ENCODE data around the gene STIM2.

STIM2 gene

GRCh38 chr4:26931451-26931850, 70.8 kb downstream of the STIM2 start:
- H3K4me1 Mint-ChIP-seq (ENCODE audit: low read depth): peaks cover 46% of the 10 kb centered on the region
- no peak overlapping the region for H3K27ac Mint-ChIP-seq
- peaks cover 15% of the 10 kb centered on the region for H3K36me3 Mint-ChIP-seq (ENCODE audit: low read depth)
- no peak for DNase-seq
- no peaks in the 10 kb centered on the region for H3K9me3 Mint-ChIP-seq
- H3K4me3 Mint-ChIP-seq: no peak overlapping the region
- no peaks in the 10 kb centered on the region for H3K27me3 Mint-ChIP-seq

GRCh38 chr4:26931966-26932365, 71.3 kb downstream of the STIM2 start:
- Mint-ChIP-seq H3K9me3 (no peaks in the 10 kb centered on the region), H3K27me3 (no peaks in the 10 kb centered on the region), H3K4me3 (no peak overlapping the region), H3K27ac (no peak overlapping the region), H3K4me1 (ENCODE audit: low read depth) (peaks cover 50% of the 10 kb centered on the region), H3K36me3 (ENCODE audit: low read depth) (peaks cover 15% of the 10 kb centered on the region)
- no peak for DNase-seq

- H3K4me1 Mint-ChIP-seq (ENCODE audit: low read depth): peaks cover 60% of the 10 kb centered on the region
Measured at GRCh38 chr4:26935397-26935796, 74.8 kb downstream of the STIM2 start.

GRCh38 chr4:26936284-26937065, 75.8 kb downstream of the STIM2 start:
- Mint-ChIP-seq H3K4me3 (no peak overlapping the region), H3K27me3 (no peaks in the 10 kb centered on the region), H3K9me3 (no peaks in the 10 kb centered on the region), H3K36me3 (ENCODE audit: low read depth) (peaks cover 14% of the 10 kb centered on the region), H3K27ac (peak overlapping the region; percentile 11), H3K4me1 (ENCODE audit: low read depth) (peaks cover 65% of the 10 kb centered on the region)
- DNase-seq: no peak

More at GRCh38 chr4:26935397-26935796, 74.8 kb downstream of the STIM2 start:
- H3K27me3 Mint-ChIP-seq: no peaks in the 10 kb centered on the region
- peaks cover 12% of the 10 kb centered on the region for H3K36me3 Mint-ChIP-seq (ENCODE audit: low read depth)
- DNase-seq: no peak
- peak overlapping the region; percentile 57 for H3K27ac Mint-ChIP-seq
- H3K9me3 Mint-ChIP-seq: no peaks in the 10 kb centered on the region
- no peak overlapping the region for H3K4me3 Mint-ChIP-seq

- H3K27ac Mint-ChIP-seq: no peak overlapping the region
- peaks cover 13% of the 10 kb centered on the region for H3K36me3 Mint-ChIP-seq (ENCODE audit: low read depth)
Measured at GRCh38 chr4:26937139-26937538, 76.5 kb downstream of the STIM2 start.

GRCh38 chr4:26937567-26937966, 76.9 kb downstream of the STIM2 start:
- H3K9me3 Mint-ChIP-seq: no peaks in the 10 kb centered on the region
- DNase-seq: no peak
- no peak overlapping the region for H3K4me3 Mint-ChIP-seq
- peaks cover 67% of the 10 kb centered on the region for H3K4me1 Mint-ChIP-seq (ENCODE audit: low read depth)
- no peaks in the 10 kb centered on the region for H3K27me3 Mint-ChIP-seq
- no peak overlapping the region for H3K27ac Mint-ChIP-seq
- H3K36me3 Mint-ChIP-seq (ENCODE audit: low read depth): peaks cover 11% of the 10 kb centered on the region

More at GRCh38 chr4:26937139-26937538, 76.5 kb downstream of the STIM2 start:
- H3K27me3 Mint-ChIP-seq: no peaks in the 10 kb centered on the region
- H3K4me3 Mint-ChIP-seq: no peak overlapping the region
- H3K4me1 Mint-ChIP-seq (ENCODE audit: low read depth): peaks cover 66% of the 10 kb centered on the region
- no peak for DNase-seq
- H3K9me3 Mint-ChIP-seq: no peaks in the 10 kb centered on the region

GRCh38 chr4:26938516-26938915, 77.9 kb downstream of the STIM2 start:
- H3K27ac Mint-ChIP-seq: no peak overlapping the region
- H3K36me3 Mint-ChIP-seq (ENCODE audit: low read depth): peaks cover 3% of the 10 kb centered on the region
- no peaks in the 10 kb centered on the region for H3K9me3 Mint-ChIP-seq
- no peak overlapping the region for H3K4me3 Mint-ChIP-seq
- no peak for DNase-seq
- no peaks in the 10 kb centered on the region for H3K27me3 Mint-ChIP-seq
- peaks cover 66% of the 10 kb centered on the region for H3K4me1 Mint-ChIP-seq (ENCODE audit: low read depth)

- H3K9me3 Mint-ChIP-seq: peaks cover 3% of the 10 kb centered on the region
- H3K4me3 Mint-ChIP-seq: no peak overlapping the region
- H3K27me3 Mint-ChIP-seq: no peaks in the 10 kb centered on the region
- peaks cover 70% of the 10 kb centered on the region for H3K4me1 Mint-ChIP-seq (ENCODE audit: low read depth)
- DNase-seq: no peak
- no peak overlapping the region for H3K27ac Mint-ChIP-seq
- peaks cover 14% of the 10 kb centered on the region for H3K36me3 Mint-ChIP-seq (ENCODE audit: low read depth)
Measured at GRCh38 chr4:26941951-26942350, 81.3 kb downstream of the STIM2 start.

- Mint-ChIP-seq H3K36me3 (ENCODE audit: low read depth) (peaks cover 21% of the 10 kb centered on the region), H3K4me3 (no peak overlapping the region), H3K27me3 (no peaks in the 10 kb centered on the region), H3K9me3 (peaks cover 3% of the 10 kb centered on the region), H3K27ac (no peak overlapping the region), H3K4me1 (ENCODE audit: low read depth) (peaks cover 66% of the 10 kb centered on the region)
- no peak for DNase-seq
Measured at GRCh38 chr4:26942871-26943270, 82.2 kb downstream of the STIM2 start.

- Mint-ChIP-seq H3K27me3 (no peaks in the 10 kb centered on the region), H3K4me1 (ENCODE audit: low read depth) (peaks cover 66% of the 10 kb centered on the region), H3K4me3 (no peak overlapping the region), H3K27ac (no peak overlapping the region), H3K9me3 (peaks cover 3% of the 10 kb centered on the region), H3K36me3 (ENCODE audit: low read depth) (peaks cover 26% of the 10 kb centered on the region)
- no peak for DNase-seq
Measured at GRCh38 chr4:26943391-26943790, 82.8 kb downstream of the STIM2 start.

GRCh38 chr4:26945794-26946193, 85.2 kb downstream of the STIM2 start:
- peaks cover 46% of the 10 kb centered on the region for H3K4me1 Mint-ChIP-seq (ENCODE audit: low read depth)
- H3K4me3 Mint-ChIP-seq: no peak overlapping the region
- no peaks in the 10 kb centered on the region for H3K27me3 Mint-ChIP-seq
- peaks cover 37% of the 10 kb centered on the region for H3K36me3 Mint-ChIP-seq (ENCODE audit: low read depth)
- DNase-seq: no peak
- peaks cover 6% of the 10 kb centered on the region for H3K9me3 Mint-ChIP-seq
- no peak overlapping the region for H3K27ac Mint-ChIP-seq

- Mint-ChIP-seq H3K4me1 (ENCODE audit: low read depth) (peaks cover 44% of the 10 kb centered on the region), H3K9me3 (peaks cover 6% of the 10 kb centered on the region), H3K4me3 (no peak overlapping the region), H3K36me3 (ENCODE audit: low read depth) (peaks cover 39% of the 10 kb centered on the region), H3K27ac (no peak overlapping the region), H3K27me3 (no peaks in the 10 kb centered on the region)
- no peak for DNase-seq
Measured at GRCh38 chr4:26947318-26947717, 86.7 kb downstream of the STIM2 start.

- no peak for DNase-seq
Measured at GRCh38 chr4:26950446-26950845, 89.8 kb downstream of the STIM2 start.

GRCh38 chr4:26952891-26953290, 92.2 kb downstream of the STIM2 start:
- Mint-ChIP-seq H3K9me3 (peaks cover 2% of the 10 kb centered on the region), H3K4me1 (ENCODE audit: low read depth) (peaks cover 42% of the 10 kb centered on the region), H3K27ac (no peak overlapping the region), H3K4me3 (no peak overlapping the region), H3K36me3 (ENCODE audit: low read depth) (peaks cover 28% of the 10 kb centered on the region), H3K27me3 (no peaks in the 10 kb centered on the region)
- DNase-seq: no peak

More at GRCh38 chr4:26950446-26950845, 89.8 kb downstream of the STIM2 start:
- Mint-ChIP-seq H3K9me3 (peaks cover 2% of the 10 kb centered on the region), H3K27me3 (no peaks in the 10 kb centered on the region), H3K4me3 (no peak overlapping the region), H3K4me1 (ENCODE audit: low read depth) (peaks cover 42% of the 10 kb centered on the region), H3K27ac (no peak overlapping the region), H3K36me3 (ENCODE audit: low read depth) (peaks cover 34% of the 10 kb centered on the region)

GRCh38 chr4:26953366-26953765, 92.7 kb downstream of the STIM2 start:
- Mint-ChIP-seq H3K27me3 (no peaks in the 10 kb centered on the region), H3K27ac (no peak overlapping the region), H3K4me1 (ENCODE audit: low read depth) (peaks cover 42% of the 10 kb centered on the region), H3K36me3 (ENCODE audit: low read depth) (peaks cover 28% of the 10 kb centered on the region), H3K4me3 (no peak overlapping the region), H3K9me3 (peaks cover 2% of the 10 kb centered on the region)
- no peak for DNase-seq

All from activated T-cell treated with anti-CD3 and anti-CD28 coated beads, Interleukin-2, amount 50 U/mL, for 24 hours (primary cell).